Peyer's patch (tissue), 4 donors: Measurements from ENCODE around the gene LTBP1.

Experiments used
- POLR2A ChIP-seq, 2 donors: fragments of 450-650 bp; IDR thresholded peaks; one replicate each; pipeline ENCODE4 v1.5.1; 2017; ENCODE audit warnings: antibody characterized with exemption in 2 of 2, mild to moderate bottlenecking in 2 of 2, moderate library complexity in 2 of 2
- TF ChIP-seq, protein P1 (sequence below), 6 experiments: fragments of 450-650 bp in 4 of 6; fragments of 200-600 bp in 2 of 6; sonication (generic) in 1 of 6; IDR thresholded peaks; one replicate each; pipeline ENCODE4 v1.5.1; 2017 to 2019; ENCODE audit warnings: antibody characterized with exemption in 6 of 6, mild to moderate bottlenecking in 3 of 6, moderate library complexity in 1 of 6

DNA sequence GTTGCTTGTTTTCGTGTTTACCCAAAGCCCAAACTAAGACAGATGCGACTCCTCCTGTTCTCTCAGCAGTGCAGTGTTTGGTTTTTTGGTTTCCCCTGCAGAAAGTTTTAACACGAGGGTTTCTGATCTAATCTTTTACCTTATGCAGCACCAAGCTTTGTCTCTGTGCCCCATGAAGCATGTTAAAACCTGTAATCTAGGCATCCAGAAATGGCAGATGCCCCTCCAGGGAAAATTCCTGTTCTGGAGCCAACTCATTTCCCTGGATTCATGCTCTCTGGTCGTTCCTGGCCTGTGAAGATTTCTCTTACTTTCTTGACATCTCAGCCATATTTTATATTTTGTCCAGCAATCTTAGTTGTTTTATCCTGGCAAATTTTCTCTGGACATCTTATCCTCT, 91.5 kb downstream of the LTBP1 start:
- TF ChIP-seq, protein P1, sequence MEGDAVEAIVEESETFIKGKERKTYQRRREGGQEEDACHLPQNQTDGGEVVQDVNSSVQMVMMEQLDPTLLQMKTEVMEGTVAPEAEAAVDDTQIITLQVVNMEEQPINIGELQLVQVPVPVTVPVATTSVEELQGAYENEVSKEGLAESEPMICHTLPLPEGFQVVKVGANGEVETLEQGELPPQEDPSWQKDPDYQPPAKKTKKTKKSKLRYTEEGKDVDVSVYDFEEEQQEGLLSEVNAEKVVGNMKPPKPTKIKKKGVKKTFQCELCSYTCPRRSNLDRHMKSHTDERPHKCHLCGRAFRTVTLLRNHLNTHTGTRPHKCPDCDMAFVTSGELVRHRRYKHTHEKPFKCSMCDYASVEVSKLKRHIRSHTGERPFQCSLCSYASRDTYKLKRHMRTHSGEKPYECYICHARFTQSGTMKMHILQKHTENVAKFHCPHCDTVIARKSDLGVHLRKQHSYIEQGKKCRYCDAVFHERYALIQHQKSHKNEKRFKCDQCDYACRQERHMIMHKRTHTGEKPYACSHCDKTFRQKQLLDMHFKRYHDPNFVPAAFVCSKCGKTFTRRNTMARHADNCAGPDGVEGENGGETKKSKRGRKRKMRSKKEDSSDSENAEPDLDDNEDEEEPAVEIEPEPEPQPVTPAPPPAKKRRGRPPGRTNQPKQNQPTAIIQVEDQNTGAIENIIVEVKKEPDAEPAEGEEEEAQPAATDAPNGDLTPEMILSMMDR (IDR thresholded peaks at IDR 0.05) = no peak
- TF ChIP-seq POLR2A (IDR thresholded peaks at IDR 0.05) = no peak
